HG03460 (cell line): ENCODE data around the gene BCL2.

ENCODE experiments used
- ATAC-seq: cut with Tn5 transposase; IDR thresholded peaks from one replicate; pipeline ENCODE4 v1.9.1; 2021; ENCODE audit not compliant: unreplicated experiment

BCL2 gene

DNA sequence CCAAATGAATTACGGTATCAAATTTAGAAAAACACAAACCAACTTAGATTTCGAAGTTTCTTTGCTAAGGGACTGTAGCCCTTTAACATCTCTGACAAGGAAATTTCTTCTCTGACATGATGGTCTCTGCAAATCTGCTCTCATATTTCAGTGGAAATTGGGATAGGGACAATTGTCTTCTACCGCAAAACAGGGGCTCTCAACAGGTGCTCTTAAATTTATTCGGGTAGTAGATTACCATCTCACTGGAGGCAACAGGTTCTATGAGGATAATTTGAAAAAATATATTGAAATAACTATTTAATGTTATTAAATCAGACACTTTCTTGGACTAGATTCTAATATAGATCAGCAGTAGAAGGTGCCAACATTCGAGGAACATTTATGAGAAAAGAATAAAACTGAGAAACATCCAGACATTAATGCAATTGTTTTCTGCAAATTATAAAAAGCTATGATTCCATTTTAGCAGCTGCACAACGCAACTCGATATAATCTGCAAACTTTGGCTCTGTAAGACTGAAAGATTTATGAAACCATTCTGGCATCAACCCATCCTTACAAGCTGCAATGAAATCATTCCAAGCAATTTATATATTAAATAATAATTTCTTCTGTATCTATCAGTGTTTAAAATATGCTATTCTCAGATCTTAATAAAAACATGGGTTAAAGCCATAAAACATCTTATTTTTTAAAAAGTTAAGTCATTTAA lies 10.0 kb upstream of the BCL2 start:
- no peak for ATAC-seq

DNA sequence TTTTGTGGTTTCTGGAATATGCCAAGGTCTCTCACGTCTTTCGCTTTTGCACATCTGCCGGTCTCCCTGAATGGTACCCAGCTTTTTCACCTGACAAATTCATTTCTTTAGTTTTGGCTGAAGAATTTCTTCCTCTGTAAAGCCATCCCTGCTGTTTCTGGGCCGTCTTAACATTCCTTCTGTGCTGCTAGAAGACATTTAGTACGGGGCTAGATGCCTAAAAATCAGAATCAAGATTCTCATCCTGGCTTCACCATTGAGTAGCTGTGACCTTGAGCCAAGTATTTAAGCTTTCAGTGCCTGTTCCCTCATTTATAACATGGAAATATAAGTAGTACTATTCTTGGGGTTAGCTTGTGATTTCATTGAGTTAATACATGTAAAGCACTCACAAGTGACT lies 6.4 kb upstream of the BCL2 start:
- no peak for ATAC-seq

DNA sequence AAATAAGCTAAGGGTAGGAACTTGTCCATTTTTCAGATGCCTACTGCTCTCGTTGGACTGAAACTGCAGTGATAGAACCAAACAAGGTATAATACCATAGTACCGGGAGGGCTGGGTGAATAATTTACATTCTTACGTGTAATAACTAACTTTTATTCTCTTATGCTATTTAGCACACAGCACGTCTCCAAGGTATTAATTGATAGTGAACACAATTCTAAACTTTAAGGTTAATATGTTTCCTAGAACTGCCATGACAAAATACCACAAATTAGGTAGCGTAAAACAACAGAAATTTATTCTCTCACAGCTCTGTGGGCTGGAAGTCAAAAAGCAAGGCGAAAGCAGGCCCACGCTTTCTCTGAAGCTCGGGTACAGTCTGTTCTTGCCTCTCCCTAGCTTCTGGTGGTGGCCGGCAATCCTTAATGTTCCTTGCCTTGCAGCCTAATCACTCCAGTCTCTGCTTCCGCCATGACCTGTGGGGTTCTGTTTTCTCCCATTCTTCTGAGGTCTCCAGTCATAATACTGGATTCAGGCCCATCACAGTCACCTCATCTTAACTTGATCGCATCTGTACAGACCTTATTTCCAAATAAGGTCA lies 5.6 kb upstream of the BCL2 start:
- no peak for ATAC-seq

DNA sequence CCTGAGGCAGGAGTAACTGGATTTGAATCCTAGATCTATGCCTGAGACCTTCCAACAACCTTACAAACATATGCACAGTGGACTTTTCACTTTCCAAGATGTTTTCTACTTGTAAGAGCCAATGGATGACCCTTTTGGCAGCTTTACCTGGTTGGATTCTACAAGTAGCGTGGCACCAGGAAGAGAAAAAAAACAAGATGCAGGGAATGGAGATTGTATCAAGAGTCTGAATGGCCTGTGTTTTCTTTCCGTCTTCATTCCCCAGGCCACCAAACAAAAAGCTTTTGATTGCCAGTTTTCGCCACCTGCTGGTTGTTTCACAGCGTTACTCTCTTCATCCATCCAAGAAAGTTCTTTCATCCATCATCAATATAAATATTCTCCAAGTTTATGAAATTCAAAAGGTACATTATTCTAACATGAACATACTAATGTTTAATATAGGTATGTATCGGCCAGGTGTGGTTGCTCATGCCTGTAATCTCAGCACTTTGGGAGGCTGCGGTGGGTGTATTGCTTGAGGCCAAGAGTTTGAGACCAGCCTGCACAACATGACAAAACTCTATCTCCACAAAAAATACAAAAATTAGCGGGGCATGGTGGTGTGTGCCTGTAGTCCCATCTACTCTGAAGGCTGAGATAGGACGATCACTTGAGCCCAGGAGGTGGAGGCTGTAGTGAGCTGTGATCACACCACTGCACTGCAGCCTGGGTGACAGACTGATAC lies 3.5 kb upstream of the BCL2 start:
- ATAC-seq = no peak

DNA sequence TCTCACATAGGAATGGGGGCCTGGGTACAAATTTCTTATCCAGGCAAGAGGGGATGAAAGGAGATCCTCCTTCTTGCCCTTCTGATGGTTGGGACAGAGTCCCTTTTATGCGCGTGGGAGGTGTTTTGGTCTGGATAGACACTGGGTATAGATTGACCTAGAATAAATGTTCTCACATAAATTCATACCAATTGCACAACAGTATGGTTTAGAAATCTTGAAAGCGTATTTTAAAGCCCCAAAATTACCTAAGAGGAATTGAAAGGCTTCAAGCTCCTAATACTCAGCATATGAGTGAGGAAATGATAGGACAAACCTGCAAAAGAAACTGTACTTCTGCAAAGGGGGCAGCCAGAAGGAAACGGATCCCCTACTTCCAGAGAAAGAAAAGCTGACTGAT lies 2.6 kb upstream of the BCL2 start:
- no peak for ATAC-seq

DNA sequence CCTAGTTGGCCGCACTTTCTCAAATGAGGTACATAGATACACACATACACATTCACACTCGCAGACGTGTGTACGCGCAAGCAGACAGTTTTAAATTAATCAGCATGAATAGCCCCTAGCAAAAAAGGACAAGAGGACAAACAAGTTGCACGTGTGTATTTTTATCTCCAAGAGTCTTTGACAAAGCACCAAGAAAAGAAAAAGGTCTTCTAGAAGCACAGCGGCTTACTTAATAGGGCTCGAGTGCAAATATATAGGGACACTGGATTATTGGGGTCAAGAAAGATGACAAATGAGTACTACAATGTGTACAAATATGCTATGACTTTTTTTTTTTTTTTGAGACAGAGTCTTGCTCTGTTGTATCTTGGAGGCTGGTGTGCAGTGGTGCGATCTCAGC lies 1.7 kb upstream of the BCL2 start:
- no peak for ATAC-seq

DNA sequence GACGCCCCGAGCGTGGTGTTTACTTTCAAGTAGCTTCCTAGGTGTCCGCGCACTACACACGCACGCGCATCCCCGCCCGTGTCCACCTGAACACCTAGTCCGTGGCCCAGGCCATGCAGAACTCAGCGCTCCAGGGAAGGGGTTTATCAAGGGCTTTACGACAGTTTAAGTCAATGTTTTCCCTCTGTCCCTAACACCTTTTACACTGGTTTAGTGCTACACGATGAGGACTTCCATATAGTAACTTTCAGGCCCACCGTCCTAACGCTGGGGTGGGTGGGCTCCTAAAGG lies 1.4 kb upstream of the BCL2 start:
- peak; percentile 13 for ATAC-seq

DNA sequence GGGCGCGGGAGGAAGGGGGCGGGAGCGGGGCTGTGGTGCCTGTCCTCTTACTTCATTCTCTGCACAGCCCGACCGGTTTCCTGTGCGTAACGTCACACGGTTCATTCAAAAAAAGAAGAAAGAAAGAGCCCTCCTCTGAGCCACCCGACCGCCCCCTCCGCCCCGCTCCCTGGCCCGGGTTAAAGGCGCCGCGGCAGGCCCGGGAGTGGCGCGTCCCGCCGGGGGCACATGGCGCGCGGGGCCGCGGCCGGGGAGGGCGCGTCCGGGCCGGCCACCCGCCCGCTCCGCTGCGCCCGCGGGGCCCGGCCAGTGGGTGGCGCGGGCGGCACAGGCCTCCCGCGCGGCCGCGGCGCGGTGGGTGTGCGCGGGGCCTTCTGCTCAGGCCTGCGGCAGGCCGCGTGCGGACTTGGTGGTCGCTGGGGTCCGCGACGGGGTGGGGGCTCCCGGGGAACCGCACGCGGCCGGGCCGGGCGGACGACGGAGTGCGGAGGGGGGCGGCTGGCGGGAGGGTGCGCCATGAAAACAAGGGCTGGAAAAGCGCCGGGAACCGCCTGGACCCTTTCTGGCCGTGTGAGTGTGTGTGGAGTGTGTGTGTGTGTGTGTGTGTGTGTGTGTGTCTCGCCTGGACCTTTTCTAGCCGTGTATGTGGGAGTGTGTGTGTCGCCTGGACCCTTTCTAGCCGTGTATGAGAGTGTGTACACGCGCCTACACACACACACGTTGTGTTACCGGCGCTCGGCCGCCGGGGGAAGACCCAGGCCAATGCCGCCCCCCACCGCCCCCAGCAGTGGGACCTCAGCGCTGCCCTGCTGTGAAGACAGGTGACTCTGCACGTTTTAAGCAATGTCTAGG lies 780 bp upstream of the BCL2 start:
- peak; percentile 54 for ATAC-seq

DNA sequence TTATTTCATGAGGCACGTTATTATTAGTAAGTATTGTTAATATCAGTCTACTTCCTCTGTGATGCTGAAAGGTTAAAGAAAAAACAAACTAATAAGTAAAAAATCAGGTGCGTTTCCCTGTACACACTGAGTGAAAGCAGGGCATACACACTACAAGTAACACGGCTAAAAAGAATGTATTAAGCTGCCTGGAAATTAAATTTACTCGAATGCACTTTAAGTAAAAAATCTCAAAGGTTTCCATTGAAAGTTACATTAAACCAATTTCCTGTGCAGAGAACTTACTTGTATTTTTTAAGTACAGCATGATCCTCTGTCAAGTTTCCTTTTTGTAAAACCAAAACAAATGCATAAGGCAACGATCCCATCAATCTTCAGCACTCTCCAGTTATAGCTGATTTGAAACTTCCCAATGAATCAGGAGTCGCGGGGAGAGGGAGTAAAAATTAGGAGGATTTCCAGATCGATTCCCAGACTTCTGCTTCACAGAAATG lies 633 bp downstream of the BCL2 start:
- ATAC-seq = no peak

DNA sequence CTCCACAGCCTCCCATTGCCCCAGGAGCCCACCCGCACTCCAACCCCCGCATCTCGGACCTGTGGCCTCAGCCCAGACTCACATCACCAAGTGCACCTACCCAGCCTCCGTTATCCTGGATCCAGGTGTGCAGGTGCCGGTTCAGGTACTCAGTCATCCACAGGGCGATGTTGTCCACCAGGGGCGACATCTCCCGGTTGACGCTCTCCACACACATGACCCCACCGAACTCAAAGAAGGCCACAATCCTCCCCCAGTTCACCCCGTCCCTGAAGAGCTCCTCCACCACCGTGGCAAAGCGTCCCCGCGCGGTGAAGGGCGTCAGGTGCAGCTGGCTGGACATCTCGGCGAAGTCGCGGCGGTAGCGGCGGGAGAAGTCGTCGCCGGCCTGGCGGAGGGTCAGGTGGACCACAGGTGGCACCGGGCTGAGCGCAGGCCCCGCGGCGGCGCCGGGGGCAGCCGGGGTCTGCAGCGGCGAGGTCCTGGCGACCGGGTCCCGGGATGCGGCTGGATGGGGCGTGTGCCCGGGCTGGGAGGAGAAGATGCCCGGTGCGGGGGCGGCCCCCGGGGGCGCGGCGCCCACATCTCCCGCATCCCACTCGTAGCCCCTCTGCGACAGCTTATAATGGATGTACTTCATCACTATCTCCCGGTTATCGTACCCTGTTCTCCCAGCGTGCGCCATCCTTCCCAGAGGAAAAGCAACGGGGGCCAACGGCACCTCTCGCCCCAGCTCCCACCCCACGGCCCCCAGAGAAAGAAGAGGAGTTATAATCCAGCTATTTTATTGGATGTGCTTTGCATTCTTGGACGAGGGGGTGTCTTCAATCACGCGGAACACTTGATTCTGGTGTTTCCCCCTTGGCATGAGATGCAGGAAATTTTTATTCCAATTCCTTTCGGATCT lies 1.3 kb downstream of the BCL2 start:
- peak; percentile 44 for ATAC-seq

DNA sequence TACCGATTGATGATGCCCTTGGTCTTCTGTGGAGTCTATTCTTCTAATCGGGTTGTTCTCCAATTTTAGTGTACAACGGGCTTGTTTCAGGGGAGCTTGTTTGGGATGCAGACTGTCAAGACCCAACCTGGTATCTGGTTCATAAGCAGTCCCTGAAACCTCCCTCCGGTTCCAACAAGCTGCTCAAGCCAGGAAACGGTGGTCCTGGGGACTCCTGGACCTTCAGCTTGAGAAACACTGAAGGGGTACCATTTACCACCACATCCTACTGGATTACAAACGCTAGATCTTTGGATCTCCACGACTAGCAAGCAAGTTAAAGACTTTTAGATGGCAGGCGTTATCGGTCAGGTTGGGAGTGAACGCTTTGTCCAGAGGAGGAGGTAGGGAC lies 2.0 kb downstream of the BCL2 start:
- ATAC-seq = no peak

DNA sequence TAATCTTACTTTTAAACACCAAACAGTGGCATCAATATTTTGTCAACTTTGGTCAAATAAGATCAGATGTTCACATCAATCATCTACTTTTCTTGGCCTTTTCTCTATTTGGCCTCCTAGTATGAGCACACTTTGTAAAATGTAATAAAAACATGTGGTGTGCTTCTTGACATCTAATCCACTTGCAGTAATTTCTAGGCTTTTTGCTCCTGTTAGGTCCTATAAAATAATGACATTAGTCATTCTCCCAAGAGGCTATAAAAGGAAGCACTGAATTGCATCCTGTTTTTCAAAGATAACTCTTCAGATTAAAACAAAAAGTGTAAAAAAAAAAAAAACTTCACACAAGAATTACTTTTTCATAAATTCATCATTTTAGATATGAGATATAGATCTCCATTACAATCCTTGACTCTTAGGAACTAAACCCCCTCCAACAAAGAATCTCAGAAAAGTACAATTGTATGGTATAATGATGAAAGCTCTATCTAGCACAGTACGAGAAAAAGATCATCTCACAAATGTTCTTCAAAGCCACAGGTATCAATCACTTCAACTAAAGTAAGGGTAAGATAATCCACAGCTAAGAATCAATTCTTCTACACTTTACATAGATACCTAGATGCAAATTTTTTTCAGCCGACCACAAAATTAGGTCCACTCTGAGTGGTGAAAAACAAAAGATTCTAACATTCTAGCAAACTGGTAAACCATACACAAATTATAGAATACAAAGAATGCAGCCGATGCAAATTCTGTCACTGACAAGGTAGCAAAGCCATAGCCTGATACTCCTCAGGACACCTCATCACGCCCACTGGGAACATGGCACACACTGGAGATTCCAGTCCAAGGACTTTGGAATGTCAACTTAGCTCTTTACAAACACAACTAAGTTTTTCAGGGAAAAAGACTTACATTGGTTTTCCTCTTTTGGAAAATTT lies 2.7 kb downstream of the BCL2 start:
- no peak for ATAC-seq

DNA sequence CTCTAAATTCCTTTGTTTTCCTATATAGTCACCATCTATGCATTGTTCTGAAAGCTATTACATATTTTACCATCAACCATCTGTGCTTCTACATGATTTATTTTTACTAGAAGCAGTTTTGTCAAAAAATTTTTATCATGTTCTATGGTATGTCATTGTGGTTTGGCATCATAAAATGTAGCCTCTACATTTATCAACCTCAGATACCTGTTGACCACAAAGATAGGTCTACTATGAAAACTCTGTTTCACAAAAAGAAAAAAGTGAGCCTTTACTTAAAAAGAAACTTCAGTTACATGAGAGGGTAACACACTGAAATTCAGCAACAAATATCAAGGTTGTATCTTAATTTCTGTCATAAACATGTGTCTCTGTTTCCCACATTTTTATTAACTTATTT lies 3.7 kb downstream of the BCL2 start:
- ATAC-seq = no peak

DNA sequence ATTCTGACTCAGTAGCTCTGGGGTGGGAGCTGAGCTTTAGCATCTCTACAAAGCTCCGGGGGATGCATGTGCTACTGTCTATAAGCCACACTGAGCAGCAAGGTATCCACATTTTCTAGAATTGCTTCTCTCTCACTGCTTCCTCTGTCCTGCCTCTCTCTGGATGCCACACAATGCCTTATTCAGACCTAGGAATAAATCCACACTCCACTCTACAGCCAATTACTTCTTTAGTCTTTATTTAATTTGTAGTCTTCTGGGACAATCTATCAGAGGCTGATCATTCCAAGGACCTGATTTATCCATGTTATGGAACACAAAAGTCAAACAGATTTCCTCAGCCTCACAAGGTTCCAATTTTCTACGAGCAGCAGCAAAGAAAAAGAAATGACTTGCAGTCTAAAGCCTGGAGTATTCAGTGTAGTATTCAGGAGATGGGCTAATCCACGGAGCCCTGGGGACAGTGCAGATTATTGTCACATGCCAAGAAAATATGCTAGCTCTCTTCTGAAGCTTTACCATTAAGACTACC lies 4.4 kb downstream of the BCL2 start:
- ATAC-seq = no peak

DNA sequence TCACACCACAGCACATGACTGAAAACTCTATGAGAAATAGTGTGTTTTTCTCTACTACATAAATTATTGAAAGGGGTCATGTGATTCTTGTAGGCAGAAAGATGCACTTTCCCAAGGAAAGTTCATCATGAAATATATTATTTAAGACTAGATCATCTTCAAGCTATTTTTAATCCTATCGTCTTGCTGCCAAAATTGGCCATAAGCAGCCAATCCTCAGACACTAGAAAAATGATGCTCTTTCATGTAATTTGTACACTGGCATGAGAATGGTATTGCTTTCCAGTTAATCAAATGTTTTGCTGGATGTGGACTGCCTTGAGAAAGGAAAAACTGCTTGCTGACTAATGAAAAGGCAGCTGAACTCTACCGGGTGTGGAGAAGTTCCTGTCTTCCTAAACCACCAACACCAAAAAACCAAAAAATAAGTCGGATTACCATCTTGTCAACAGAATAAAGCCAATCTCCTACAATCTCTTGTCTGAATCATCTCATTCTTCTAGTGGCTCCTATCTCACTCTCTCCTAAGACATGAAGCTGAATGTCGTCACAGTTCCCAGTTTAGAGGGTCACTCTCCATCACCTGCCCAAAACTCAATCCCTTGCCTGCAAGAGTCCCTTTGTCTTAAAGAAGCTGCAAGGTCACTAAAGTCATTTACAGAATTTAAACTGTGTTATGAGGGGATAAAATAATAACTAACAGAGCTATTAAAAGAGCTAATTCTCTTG lies 5.3 kb downstream of the BCL2 start:
- no peak for ATAC-seq

DNA sequence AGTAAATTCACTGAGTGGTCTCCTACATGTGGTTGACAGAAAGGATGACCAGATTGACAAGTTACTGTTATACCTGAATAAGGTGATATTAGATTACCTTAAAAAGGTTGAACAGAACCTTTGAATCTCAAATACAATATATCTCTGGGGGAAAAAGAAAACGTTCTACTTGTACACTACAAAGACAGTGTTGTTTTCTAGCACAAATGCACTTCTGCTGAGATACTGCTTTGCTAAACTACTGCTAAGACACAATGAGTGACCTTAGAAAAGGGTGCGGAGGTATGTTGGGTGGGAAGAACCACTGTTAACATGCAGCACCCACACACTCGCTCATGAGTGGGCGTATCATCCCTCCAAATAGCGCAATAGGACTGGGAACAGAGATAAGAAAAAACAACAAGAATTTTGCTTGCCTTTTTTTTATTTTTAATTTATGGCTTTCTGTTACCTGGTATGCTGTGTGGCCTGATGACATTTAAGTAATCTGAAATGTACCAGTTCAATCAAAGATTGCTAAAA lies 6.1 kb downstream of the BCL2 start:
- no peak for ATAC-seq

DNA sequence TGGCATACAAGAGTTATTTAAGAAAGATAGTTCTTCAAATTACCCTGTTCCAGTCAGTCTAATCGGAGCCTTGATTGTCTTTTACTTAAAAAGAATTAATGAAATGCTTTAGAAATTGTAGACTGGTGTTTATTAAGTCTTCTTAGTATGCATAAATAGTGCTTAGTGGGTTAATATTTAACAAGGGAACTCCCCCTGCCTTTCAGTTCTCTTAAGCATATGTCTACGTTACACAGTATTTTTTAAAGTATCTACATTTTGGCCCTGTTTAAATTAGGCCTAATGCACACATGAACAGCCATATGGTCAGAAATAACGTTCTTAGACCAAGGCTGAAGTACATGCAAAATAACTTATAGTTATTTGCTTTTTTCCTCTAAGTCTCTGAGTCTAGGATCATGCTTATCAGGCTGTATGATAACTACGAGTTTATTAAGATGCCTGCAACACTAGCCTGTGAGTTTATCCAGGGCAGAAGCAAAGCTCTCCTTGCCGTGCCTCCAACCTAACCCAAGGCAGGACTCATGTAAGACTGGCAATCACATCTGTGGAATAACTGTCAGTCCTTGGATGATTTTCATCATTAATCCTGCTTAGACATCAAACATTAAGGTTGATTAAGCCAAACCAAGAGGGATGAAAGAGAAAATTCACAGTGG lies 6.7 kb downstream of the BCL2 start:
- peak; percentile 33 for ATAC-seq

DNA sequence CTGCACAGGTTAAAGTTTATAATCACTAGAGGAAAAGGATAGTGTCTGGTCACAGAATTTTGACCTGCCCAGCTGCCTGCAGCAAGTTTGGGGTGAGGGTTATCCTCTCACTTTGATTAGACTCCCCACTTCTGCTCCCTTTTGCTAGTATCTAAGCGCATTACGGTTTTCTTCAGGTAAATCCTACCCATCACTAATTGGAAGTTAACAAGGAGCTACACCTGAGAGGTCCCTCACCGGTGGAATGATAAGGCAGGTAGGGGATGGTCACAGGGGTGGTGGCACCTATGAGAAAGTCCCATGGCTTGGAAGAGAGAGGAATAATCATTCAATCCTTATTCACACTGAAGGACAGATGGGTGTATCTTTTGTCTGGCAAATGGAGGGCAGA lies 7.6 kb downstream of the BCL2 start:
- no peak for ATAC-seq
